WTC11 (cell line): ENCODE measurements around the gene SH3TC1. TPM values are rescaled to one million over a fixed set of nuclear protein-coding genes. Genes with fewer than 3 reads are reported as not detected.
A peak's percentile ranks its signal among the peaks of the same experiment; 100 is the strongest.

Experiments
- ATAC-seq: fragments of 200-7000 bp; cut with Tn5 transposase; 2 replicates; pipeline ENCODE4 v1.10.0; 2021; ENCODE audit warnings: mild to moderate bottlenecking, moderate library complexity
- CTCF ChIA-PET: fragments of 300-600 bp; sonication (Branson Sonifier 250); formaldehyde crosslinking; loops from one replicate; lab custom pipeline; 2021; ENCODE audit warnings: antibody characterized with exemption; lab: Charles Lee
- POLR2A ChIA-PET: fragments of 350-600 bp; sonication (Branson Sonifier 250); formaldehyde crosslinking; loops from one replicate; lab custom pipeline; 2021; ENCODE audit warnings: antibody characterized with exemption; lab: Charles Lee
- DNase-seq: peaks from one replicate; pipeline ENCODE4 v3.0.0; 2021; ENCODE audit warnings: low spot score
- H3K27ac Mint-ChIP-seq: 2 replicates; pipeline ENCODE4 v1.8.0; 2021; ENCODE audit warnings: mixed read lengths
- H3K27me3 Mint-ChIP-seq: 2 replicates; pipeline ENCODE4 v1.8.0; 2021; ENCODE audit warnings: low read depth, mild to moderate bottlenecking, moderate library complexity, mixed read lengths
- H3K36me3 Mint-ChIP-seq: 2 replicates; pipeline ENCODE4 v1.8.0; 2021; ENCODE audit warnings: mixed read lengths
- H3K4me1 Mint-ChIP-seq: 2 replicates; pipeline ENCODE4 v1.8.0; 2022; ENCODE audit warnings: mixed read lengths
- H3K4me3 Mint-ChIP-seq: 2 replicates; pipeline ENCODE4 v1.8.0; 2021; ENCODE audit warnings: mild to moderate bottlenecking, moderate library complexity, mixed read lengths
- H3K9me3 Mint-ChIP-seq: 2 replicates; pipeline ENCODE4 v1.8.0; 2021; ENCODE audit warnings: mixed read lengths
- CDX4 ChIP-seq: fragments of 250-450 bp; sonication (Bioruptor Pico); IDR thresholded peaks from 2 replicates; pipeline ENCODE4 v1.9.0; 2021; ENCODE audit warnings: moderate library complexity, mild to moderate bottlenecking, inconsistent platforms, borderline replicate concordance
- CTCF ChIP-seq: fragments of 200-600 bp; IDR thresholded peaks from 2 replicates; pipeline ENCODE4 v1.8.0; 2022; ENCODE audit warnings: antibody characterized with exemption
- HMGXB4 ChIP-seq: sonication (generic); formaldehyde crosslinking; IDR thresholded peaks from 2 replicates; pipeline ENCODE4 v1.8.1; 2023; ENCODE audit warnings: mild to moderate bottlenecking, moderate library complexity, missing genetic modification reagents
- IRF2 ChIP-seq: sonication (generic); formaldehyde crosslinking; IDR thresholded peaks from 2 replicates; pipeline ENCODE4 v1.8.0; 2022; ENCODE audit warnings: low read depth, missing genetic modification reagents, borderline replicate concordance
- PRDM15 ChIP-seq: sonication (generic); formaldehyde crosslinking; IDR thresholded peaks from 2 replicates; pipeline ENCODE4 v1.8.0; 2022; ENCODE audit warnings: missing genetic modification reagents
- TP53 ChIP-seq: sonication (generic); formaldehyde crosslinking; IDR thresholded peaks from 2 replicates; pipeline ENCODE4 v1.8.1; 2023; ENCODE audit warnings: mild to moderate bottlenecking, missing genetic modification reagents
- ZNF121 ChIP-seq: sonication (generic); formaldehyde crosslinking; IDR thresholded peaks from 2 replicates; pipeline ENCODE4 v1.8.0; 2023; ENCODE audit warnings: missing genetic modification reagents
- ZNF138 ChIP-seq: sonication (generic); formaldehyde crosslinking; conservative IDR thresholded peaks from 2 replicates; pipeline ENCODE4 v1.8.1; 2022; ENCODE audit warnings: mild to moderate bottlenecking, moderate library complexity, missing genetic modification reagents
- ZNF232 ChIP-seq: sonication (generic); formaldehyde crosslinking; IDR thresholded peaks from 2 replicates; pipeline ENCODE4 v1.8.0; 2022; ENCODE audit warnings: mild to moderate bottlenecking, missing genetic modification reagents
- ZNF263 ChIP-seq: sonication (generic); formaldehyde crosslinking; IDR thresholded peaks from 2 replicates; pipeline ENCODE4 v1.8.1; 2022; ENCODE audit warnings: low read depth, mild to moderate bottlenecking, moderate library complexity, missing genetic modification reagents
- total RNA-seq: library from RNA; stranded (reverse); gene quantifications from 3 replicates; pipeline ENCODE4 v1.2.3, GENCODE V29; 2021

Gene SH3TC1
- total RNA-seq, 1 experiment from 2014 or later = 0.42 TPM

GRCh38 chr4:8236920-8237195 is 37.8 kb downstream of the SH3TC1 start:
- no peak overlapping the region for H3K27ac Mint-ChIP-seq

GRCh38 chr4:8237256-8237989 is 38.3 kb downstream of the SH3TC1 start:
- ATAC-seq (no peak), DNase-seq (no peak)
- H3K4me1 Mint-ChIP-seq = no peaks in the 10 kb centered on the region
- no peak overlapping the region for H3K4me3 Mint-ChIP-seq
- POLR2A ChIA-PET = no interaction called here
- CTCF ChIA-PET = interaction anchor here (0.8 to 5.2 kb wide), 10 partner anchors 12 to 173 kb away, joined by 3 to 87 read pairs (median 6); no protein-coding TSS in a partner anchor
- TF ChIP-seq HMGXB4 (no peak), CDX4 (no peak), ZNF263 (CRISPR knock-in tag) (no peak), ZNF121 (CRISPR knock-in tag) (no peak), ZNF232 (CRISPR knock-in tag) (no peak)
- H3K9me3 Mint-ChIP-seq = no peaks in the 10 kb centered on the region
- H3K27ac Mint-ChIP-seq = no peak overlapping the region
- no peaks in the 10 kb centered on the region for H3K27me3 Mint-ChIP-seq
- no peaks in the 10 kb centered on the region for H3K36me3 Mint-ChIP-seq

More at GRCh38 chr4:8236920-8237195, 37.8 kb downstream of the SH3TC1 start:
- Mint-ChIP-seq H3K4me3 (no peak overlapping the region), H3K27me3 (no peaks in the 10 kb centered on the region), H3K4me1 (no peaks in the 10 kb centered on the region), H3K9me3 (no peaks in the 10 kb centered on the region), H3K36me3 (no peaks in the 10 kb centered on the region)
- POLR2A ChIA-PET = no interaction called here
- CTCF ChIA-PET = interaction anchor here (1.6 to 5.2 kb wide), 5 partner anchors 12 to 370 kb away, joined by 4 to 87 read pairs (median 8); no protein-coding TSS in a partner anchor
- TF ChIP-seq ZNF138 = no peak
- ATAC-seq (no peak), DNase-seq (no peak)

- H3K27me3 Mint-ChIP-seq = no peaks in the 10 kb centered on the region
- POLR2A ChIA-PET = no interaction called here
- H3K27ac Mint-ChIP-seq = no peak overlapping the region
- CTCF ChIA-PET = interaction anchor here (0.6 to 5.2 kb wide), 13 partner anchors 13 to 172 kb away, joined by 3 to 87 read pairs (median 5); no protein-coding TSS in a partner anchor
- ATAC-seq = peak; percentile 6
- H3K4me3 Mint-ChIP-seq = no peak overlapping the region
- peak; percentile 30 for DNase-seq
- H3K36me3 Mint-ChIP-seq = no peaks in the 10 kb centered on the region
- TF ChIP-seq IRF2 (CRISPR knock-in tag) (no peak), ZNF121 (CRISPR knock-in tag) (peak; percentile 49; the same call in 1 of the 2 replicates), TP53 (CRISPR knock-in tag) (no peak)
- H3K9me3 Mint-ChIP-seq = no peaks in the 10 kb centered on the region
- H3K4me1 Mint-ChIP-seq = no peaks in the 10 kb centered on the region
Measured at GRCh38 chr4:8238036-8238511, 39.0 kb downstream of the SH3TC1 start.

- Mint-ChIP-seq H3K36me3 (no peaks in the 10 kb centered on the region), H3K4me1 (no peaks in the 10 kb centered on the region), H3K9me3 (no peaks in the 10 kb centered on the region), H3K27me3 (no peaks in the 10 kb centered on the region; the same call in 1 of the 2 replicates), H3K4me3 (no peak overlapping the region), H3K27ac (no peak overlapping the region)
- DNase-seq = peak; percentile 72
- TF ChIP-seq CTCF = peak; percentile 41; the same call in 1 of the 2 replicates
- TF ChIP-seq HMGXB4 = 0 out of 2 replicates have a peak, but pooled peaks have one; percentile 50
- no peak for TF ChIP-seq PRDM15 (CRISPR knock-in tag)
- CTCF ChIA-PET = interaction anchor here (0.6 to 5.2 kb wide), 13 partner anchors 13 to 172 kb away, joined by 3 to 87 read pairs (median 5); no protein-coding TSS in a partner anchor
- POLR2A ChIA-PET = no interaction called here
- peak; percentile 68 for ATAC-seq
Measured at GRCh38 chr4:8238515-8239053, 39.5 kb downstream of the SH3TC1 start.
